ENCODE results near the gene GPR65. TPM values are rescaled to one million over a fixed set of nuclear protein-coding genes. Genes with fewer than 3 reads are reported as not detected.

GPR65 gene
- total RNA-seq, 1 experiment from 2014 or later = not detected

DNA sequence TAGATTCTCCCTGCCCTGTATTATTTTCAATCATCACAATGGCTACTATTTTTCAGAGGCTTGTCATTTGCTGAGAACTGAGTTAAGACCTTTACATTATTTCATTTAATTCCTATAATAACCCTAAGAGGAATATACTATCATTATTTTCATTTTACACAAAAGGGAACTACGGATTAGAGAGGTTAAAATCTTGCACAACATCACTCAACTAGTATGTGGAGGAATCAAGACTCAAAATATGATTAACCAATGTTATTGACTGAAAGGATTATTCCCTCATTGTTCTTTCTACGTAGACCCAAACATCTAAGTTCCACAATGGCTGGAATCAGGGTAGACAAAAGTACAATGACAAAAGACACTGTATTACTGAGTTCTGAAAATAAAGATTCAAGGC is 45.0 kb downstream of the GPR65 start:
- Mint-ChIP-seq H3K27ac (no peak overlapping the region), H3K27me3 (ENCODE audit: low read depth) (peaks cover 2% of the 10 kb centered on the region), H3K9me3 (peaks cover 8 to 13% of the 10 kb centered on the region in 2 experiments), H3K4me1 (no peaks in the 10 kb centered on the region), H3K4me3 (no peak overlapping the region), H3K36me3 (ENCODE audit: insufficient read depth in 1 of 3, low read depth in 3 of 3) (peaks cover 0 to 4% (median 2%) of the 10 kb centered on the region in 3 experiments; a peak in 3 of 7 replicates)
- no peak overlapping the region for H3K9ac ChIP-seq (ENCODE audit: extremely low read depth, insufficient read length, low read length)
- no peaks in the 10 kb centered on the region for H3K79me1 ChIP-seq (ENCODE audit: insufficient read depth, low read depth, low read length, poor library complexity, severe bottlenecking)
- H3K23ac ChIP-seq (ENCODE audit: insufficient read length, low read depth, low read length) = no peak overlapping the region
- H3K9me3 ChIP-seq (ENCODE audit: control insufficient read depth, low read depth, low read length) = no peaks in the 10 kb centered on the region
- no peak overlapping the region for H2BK5ac ChIP-seq (ENCODE audit: insufficient read length, low read length)
- no peak overlapping the region for H4K5ac ChIP-seq (ENCODE audit: insufficient read length, low read depth, low read length)
- H2BK12ac ChIP-seq (ENCODE audit: insufficient read length, low read depth, low read length) = no peak overlapping the region
- H2BK120ac ChIP-seq (ENCODE audit: low read depth, low read length, poor library complexity, severe bottlenecking) = no peak overlapping the region
- H3K4me1 ChIP-seq (ENCODE audit: insufficient read depth, low read length) = no peaks in the 10 kb centered on the region
- H2AK5ac ChIP-seq (ENCODE audit: insufficient read length, low read length) = no peak overlapping the region
- H3T11ph ChIP-seq (ENCODE audit: low read length) = no peak overlapping the region
- no peak overlapping the region for H3K27ac ChIP-seq (ENCODE audit: insufficient read length, low read depth, low read length)
- no peak overlapping the region for H3K4ac ChIP-seq (ENCODE audit: low read depth, low read length)
- no peak overlapping the region for H3K14ac ChIP-seq (ENCODE audit: insufficient read depth, low read length)
- no peak overlapping the region for H4K8ac ChIP-seq (replicated peaks; ENCODE audit: insufficient read length, low read depth, low read length)
- TF ChIP-seq, protein P1, sequence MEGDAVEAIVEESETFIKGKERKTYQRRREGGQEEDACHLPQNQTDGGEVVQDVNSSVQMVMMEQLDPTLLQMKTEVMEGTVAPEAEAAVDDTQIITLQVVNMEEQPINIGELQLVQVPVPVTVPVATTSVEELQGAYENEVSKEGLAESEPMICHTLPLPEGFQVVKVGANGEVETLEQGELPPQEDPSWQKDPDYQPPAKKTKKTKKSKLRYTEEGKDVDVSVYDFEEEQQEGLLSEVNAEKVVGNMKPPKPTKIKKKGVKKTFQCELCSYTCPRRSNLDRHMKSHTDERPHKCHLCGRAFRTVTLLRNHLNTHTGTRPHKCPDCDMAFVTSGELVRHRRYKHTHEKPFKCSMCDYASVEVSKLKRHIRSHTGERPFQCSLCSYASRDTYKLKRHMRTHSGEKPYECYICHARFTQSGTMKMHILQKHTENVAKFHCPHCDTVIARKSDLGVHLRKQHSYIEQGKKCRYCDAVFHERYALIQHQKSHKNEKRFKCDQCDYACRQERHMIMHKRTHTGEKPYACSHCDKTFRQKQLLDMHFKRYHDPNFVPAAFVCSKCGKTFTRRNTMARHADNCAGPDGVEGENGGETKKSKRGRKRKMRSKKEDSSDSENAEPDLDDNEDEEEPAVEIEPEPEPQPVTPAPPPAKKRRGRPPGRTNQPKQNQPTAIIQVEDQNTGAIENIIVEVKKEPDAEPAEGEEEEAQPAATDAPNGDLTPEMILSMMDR (conservative IDR thresholded peaks at IDR 0.05) = no peak
- H4K20me1 ChIP-seq (ENCODE audit: control insufficient read depth, insufficient read depth, insufficient read length) = no peaks in the 10 kb centered on the region
- no peak overlapping the region for H3K18ac ChIP-seq (ENCODE audit: insufficient read length, low read depth, low read length)
- no peak for DNase-seq
- WGBS (ENCODE audit: extremely low coverage, insufficient read length, low lambda C conversion rate) = no CpG with 5 or more reads among the region's 2 CpGs
- no peak overlapping the region for H3K4me2 ChIP-seq (ENCODE audit: insufficient read depth, insufficient read length, low read length)
- no peaks in the 10 kb centered on the region for H3K23me2 ChIP-seq (ENCODE audit: insufficient read length, low read depth, low read length, poor library complexity, severe bottlenecking)
- no peak overlapping the region for H4K91ac ChIP-seq (ENCODE audit: insufficient read length, low read depth, low read length)
- no peak overlapping the region for H3K56ac ChIP-seq (ENCODE audit: insufficient read length, low read depth, low read length)
- no peak overlapping the region for H2BK15ac ChIP-seq (ENCODE audit: low read depth, low read length)
- no peak overlapping the region for H2AFZ ChIP-seq (ENCODE audit: low read length)
- H3K79me2 ChIP-seq (ENCODE audit: insufficient read depth, low read length) = no peaks in the 10 kb centered on the region
- no peaks in the 10 kb centered on the region for H3K27me3 ChIP-seq (ENCODE audit: insufficient read depth, low read length)
- no peak overlapping the region for H2BK20ac ChIP-seq (ENCODE audit: low read depth, low read length, poor library complexity, severe bottlenecking)
